ENCODE measurements around the gene SPRYD7. TPM values are rescaled to one million over a fixed set of nuclear protein-coding genes. Genes with fewer than 3 reads are reported as not detected.

SPRYD7 gene
- total RNA-seq, 1 experiment from 2014 or later, result 6.3 TPM

Other genes starting within 250 kb of the SPRYD7 start
- 67.9 and 77.4 TPM in 2 replicates for gene EBPL, start 244.9 kb downstream of the SPRYD7 start, total RNA-seq (2014; rRNA removed; shearing (Covaris generic))
- 11.6 and 19.2 TPM in 2 replicates for gene KPNA3, start 143.7 kb downstream of the SPRYD7 start, total RNA-seq (2014; rRNA removed; shearing (Covaris generic))
- gene TRIM13, start 60.7 kb upstream of the SPRYD7 start, total RNA-seq (2014; rRNA removed; shearing (Covaris generic)), result 10.8 and 13.8 TPM in 2 replicates
- not detected in 2 replicates for gene KCNRG, start 79.1 kb upstream of the SPRYD7 start, total RNA-seq (2014; rRNA removed; shearing (Covaris generic))

Data from H4 (cell line).